Measurements from ENCODE around the gene ADAMTS17.

The ADAMTS17 gene

DNA sequence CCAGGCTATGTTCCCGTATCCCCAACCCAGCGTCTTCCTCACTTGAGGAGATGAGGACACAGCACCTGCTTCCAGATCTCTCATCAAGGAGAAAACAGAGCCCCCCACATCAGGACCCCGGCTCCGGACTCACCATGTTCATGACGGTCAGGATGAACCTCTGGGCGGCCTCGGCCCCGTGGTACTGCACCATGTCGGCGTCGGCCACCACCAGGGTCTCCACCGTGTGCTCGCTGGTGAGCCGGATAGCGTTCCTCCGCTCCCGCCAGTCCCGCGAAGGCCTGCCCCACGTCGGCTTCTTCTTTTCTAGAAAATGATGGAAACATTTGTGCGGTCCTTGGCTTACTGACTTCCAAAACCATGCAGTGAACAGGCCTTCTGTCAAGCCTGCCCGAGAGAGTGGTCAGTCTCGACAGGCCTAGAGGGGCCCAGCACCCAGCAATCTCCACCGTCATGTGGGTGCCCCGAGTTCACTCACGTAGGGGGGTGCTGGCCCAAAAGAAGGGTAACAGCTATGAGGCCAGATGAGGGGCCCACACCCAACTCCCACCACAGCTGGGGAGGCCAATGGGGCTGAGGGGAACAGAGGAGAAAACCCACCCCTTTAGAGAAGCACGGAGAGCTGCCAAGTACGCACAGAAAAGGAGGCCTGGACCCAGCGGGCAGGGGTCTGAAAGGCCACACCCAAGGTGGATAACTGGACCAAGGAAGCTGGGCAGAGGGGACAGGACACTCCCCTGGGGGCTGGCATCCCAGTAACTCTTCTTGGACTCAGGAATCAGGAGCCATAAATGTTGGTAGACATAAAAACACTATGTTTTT is 60.5 kb downstream of the ADAMTS17 start:
- no peaks in the 10 kb centered on the region for H3K4me1 ChIP-seq (ENCODE audit: insufficient read depth, low read length)
- H3K27ac ChIP-seq (ENCODE audit: low read length) = no peak overlapping the region
- no peaks in the 10 kb centered on the region for H3K27me3 ChIP-seq (ENCODE audit: insufficient read depth, low read length)

DNA sequence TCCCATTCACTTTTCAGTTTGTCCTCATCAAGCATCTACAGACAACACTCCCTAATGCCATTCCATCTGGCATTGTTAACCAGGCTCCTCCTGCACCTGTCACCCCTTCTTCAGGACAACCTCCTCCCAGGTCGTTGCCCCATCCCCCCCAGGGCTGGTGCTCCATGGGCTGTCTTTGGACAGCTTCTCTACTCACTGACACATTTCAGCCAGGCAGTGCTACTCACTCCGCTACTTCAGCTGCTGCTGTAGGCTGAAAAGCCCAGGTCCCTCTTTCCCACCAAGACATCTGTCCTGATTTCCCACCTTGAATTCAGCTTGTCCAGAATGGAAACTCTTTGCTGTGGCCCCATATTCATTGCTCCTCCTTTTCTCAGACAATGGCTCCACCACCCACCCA is 61.9 kb downstream of the ADAMTS17 start:
- no peak overlapping the region for H3K27ac ChIP-seq (ENCODE audit: low read length)
- H3K27me3 ChIP-seq (ENCODE audit: insufficient read depth, low read length) = no peaks in the 10 kb centered on the region
- H3K4me3 ChIP-seq (ENCODE audit: low read length) = no peak overlapping the region
- H3K9ac ChIP-seq (ENCODE audit: low read depth, low read length) = no peak overlapping the region
- no peaks in the 10 kb centered on the region for H3K4me1 ChIP-seq (ENCODE audit: insufficient read depth, low read length)
- no peaks in the 10 kb centered on the region for H3K36me3 ChIP-seq (ENCODE audit: insufficient read depth, low read depth, low read length)
- no peaks in the 10 kb centered on the region for H3K9me3 ChIP-seq (ENCODE audit: insufficient read depth, low read depth, low read length)

More for the DNA sequence above, 60.5 kb downstream of the ADAMTS17 start:
- H3K9ac ChIP-seq (ENCODE audit: low read depth, low read length) = no peak overlapping the region
- H3K36me3 ChIP-seq (ENCODE audit: insufficient read depth, low read depth, low read length) = no peaks in the 10 kb centered on the region
- H3K4me3 ChIP-seq (ENCODE audit: low read length) = no peak overlapping the region
- no peaks in the 10 kb centered on the region for H3K9me3 ChIP-seq (ENCODE audit: insufficient read depth, low read depth, low read length)

DNA sequence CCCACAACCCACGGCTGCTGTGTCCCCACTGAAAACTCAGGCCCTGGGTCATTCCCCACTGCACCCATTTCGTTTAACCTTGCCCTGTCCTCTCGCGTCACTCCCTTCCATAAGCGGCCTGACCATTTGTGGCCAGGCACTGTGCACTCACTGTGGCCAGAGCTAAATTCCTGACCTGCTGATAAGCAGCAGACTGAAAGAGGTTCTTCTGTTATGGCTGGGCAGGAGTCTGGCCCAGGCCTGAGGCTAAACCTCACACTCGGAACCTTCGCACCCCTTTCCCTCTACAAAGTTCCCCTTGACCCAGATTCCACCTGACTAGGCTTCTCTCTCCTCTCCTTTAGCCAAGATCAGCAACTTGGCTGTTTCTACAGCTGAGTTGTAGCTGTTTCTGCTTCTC is 62.3 kb downstream of the ADAMTS17 start:
- no peak overlapping the region for H3K4me3 ChIP-seq (ENCODE audit: low read length)
- H3K9ac ChIP-seq (ENCODE audit: low read depth, low read length) = no peak overlapping the region
- H3K36me3 ChIP-seq (ENCODE audit: insufficient read depth, low read depth, low read length) = no peaks in the 10 kb centered on the region
- H3K4me1 ChIP-seq (ENCODE audit: insufficient read depth, low read length) = no peaks in the 10 kb centered on the region
- no peak overlapping the region for H3K27ac ChIP-seq (ENCODE audit: low read length)
- no peaks in the 10 kb centered on the region for H3K9me3 ChIP-seq (ENCODE audit: insufficient read depth, low read depth, low read length)
- no peaks in the 10 kb centered on the region for H3K27me3 ChIP-seq (ENCODE audit: insufficient read depth, low read length)

DNA sequence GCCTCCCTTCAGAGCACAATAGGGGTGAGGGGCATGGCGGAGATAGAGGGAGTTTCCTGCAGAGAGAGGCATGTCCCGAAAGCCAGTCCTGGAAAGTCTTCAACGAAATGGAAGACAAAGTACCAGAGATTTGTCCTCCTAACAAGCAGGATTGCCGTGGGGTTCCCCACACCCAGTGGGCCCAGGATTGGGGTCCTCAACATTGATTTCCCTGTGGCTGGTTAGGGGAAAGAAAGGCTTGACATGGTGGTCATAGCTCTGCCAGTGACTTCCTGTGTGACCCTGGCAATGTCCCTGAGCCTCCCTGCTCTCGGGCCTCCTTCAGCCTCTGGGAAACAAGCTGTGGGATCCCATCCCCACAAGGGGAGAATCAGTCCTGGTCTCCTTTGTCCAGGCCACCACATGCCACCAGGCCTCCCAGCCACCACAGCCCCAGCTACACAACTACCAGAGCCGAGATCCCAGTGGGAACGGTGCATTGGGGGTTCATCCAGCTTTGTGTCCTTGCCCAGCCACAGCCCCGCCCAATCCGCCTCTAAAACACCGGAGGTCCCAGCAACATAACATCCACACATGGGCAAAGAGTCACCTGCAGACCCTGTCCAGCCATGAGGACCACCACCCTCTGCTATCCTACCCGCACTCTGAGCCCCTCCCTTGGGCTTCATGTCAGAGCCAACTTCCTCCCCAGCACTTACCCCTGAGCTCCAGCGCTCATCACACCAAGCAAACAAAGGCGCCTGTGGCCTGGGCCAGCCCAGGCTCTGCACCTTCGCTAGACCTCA is 63.0 kb downstream of the ADAMTS17 start:
- Histone ChIP-seq H3K9me3 (ENCODE audit: insufficient read depth, low read depth, low read length) (no peaks in the 10 kb centered on the region), H3K4me3 (ENCODE audit: low read length) (no peak overlapping the region)

DNA sequence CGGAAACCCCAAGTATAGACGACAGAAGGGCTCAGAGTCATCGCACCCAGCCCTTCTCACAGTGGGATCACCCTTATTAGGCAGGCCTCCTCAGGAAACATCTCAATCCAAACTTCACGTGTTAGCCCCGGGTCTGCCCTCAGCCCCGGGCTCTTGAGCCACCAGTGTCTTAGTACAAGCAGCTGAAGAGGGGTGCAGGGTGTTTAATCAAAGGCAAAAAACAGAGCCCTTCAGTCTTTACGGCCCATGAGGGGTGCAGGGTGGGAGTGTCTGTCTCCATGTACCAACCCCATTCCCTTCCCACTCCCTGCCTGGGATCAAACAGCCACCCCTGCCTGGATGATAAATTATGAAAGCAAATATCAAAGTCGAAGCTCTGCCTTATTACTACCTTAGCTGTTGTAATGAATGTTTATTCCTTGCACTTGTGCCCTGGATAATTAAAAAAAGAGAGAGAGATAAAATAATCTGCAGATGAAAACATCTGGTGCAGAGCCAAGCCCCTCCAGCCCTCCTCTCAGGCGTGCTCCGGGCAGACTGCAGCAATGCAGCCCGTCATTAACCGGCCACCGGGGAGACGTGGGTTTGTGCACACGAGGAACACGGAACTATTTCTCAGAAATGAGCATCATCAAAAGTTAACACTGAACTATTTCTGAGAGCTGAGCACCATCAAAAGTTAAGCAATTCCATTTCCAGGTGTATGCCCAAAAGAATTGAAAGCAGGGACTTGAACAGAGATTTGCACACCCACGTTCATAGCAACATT is 64.5 kb downstream of the ADAMTS17 start:
- Histone ChIP-seq H3K4me3 (ENCODE audit: low read length) (no peak overlapping the region), H3K9ac (ENCODE audit: low read depth, low read length) (no peak overlapping the region)

More for the DNA sequence above, 63.0 kb downstream of the ADAMTS17 start:
- no peaks in the 10 kb centered on the region for H3K27me3 ChIP-seq (ENCODE audit: insufficient read depth, low read length)
- H3K27ac ChIP-seq (ENCODE audit: low read length) = no peak overlapping the region
- no peaks in the 10 kb centered on the region for H3K36me3 ChIP-seq (ENCODE audit: insufficient read depth, low read depth, low read length)
- H3K4me1 ChIP-seq (ENCODE audit: insufficient read depth, low read length) = no peaks in the 10 kb centered on the region
- H3K9ac ChIP-seq (ENCODE audit: low read depth, low read length) = no peak overlapping the region

DNA sequence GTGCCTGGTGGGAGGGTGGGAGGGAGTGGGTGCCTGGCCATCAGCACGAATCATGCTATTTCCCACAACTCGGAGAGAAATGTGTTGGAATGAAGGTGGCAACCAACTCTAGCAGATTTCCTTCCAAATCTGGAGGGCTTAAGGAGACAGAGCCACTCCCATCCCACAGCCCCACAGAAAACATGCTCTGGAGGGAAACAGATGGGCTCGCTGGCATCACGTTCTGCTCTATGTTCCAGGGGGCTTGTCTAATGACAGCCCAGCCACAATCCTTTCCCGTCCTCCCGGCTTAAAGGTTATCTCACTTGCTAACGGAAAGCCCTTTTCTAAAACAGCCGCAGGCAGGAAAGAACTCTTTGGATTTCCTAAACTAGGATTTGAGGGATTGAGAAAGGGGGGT is 65.3 kb downstream of the ADAMTS17 start:
- Histone ChIP-seq H3K4me1 (ENCODE audit: insufficient read depth, low read length) (no peaks in the 10 kb centered on the region), H3K4me3 (ENCODE audit: low read length) (no peak overlapping the region), H3K36me3 (ENCODE audit: insufficient read depth, low read depth, low read length) (no peaks in the 10 kb centered on the region), H3K27me3 (ENCODE audit: insufficient read depth, low read length) (no peaks in the 10 kb centered on the region), H3K9ac (ENCODE audit: low read depth, low read length) (no peak overlapping the region), H3K27ac (ENCODE audit: low read length) (no peak overlapping the region), H3K9me3 (ENCODE audit: insufficient read depth, low read depth, low read length) (peaks cover 15% of the 10 kb centered on the region; the same call in 1 of the 2 replicates)

More for the DNA sequence above, 64.5 kb downstream of the ADAMTS17 start:
- Histone ChIP-seq H3K9me3 (ENCODE audit: insufficient read depth, low read depth, low read length) (peaks cover 13% of the 10 kb centered on the region; the same call in 1 of the 2 replicates), H3K4me1 (ENCODE audit: insufficient read depth, low read length) (no peaks in the 10 kb centered on the region), H3K27me3 (ENCODE audit: insufficient read depth, low read length) (no peaks in the 10 kb centered on the region), H3K36me3 (ENCODE audit: insufficient read depth, low read depth, low read length) (no peaks in the 10 kb centered on the region), H3K27ac (ENCODE audit: low read length) (no peak overlapping the region)

DNA sequence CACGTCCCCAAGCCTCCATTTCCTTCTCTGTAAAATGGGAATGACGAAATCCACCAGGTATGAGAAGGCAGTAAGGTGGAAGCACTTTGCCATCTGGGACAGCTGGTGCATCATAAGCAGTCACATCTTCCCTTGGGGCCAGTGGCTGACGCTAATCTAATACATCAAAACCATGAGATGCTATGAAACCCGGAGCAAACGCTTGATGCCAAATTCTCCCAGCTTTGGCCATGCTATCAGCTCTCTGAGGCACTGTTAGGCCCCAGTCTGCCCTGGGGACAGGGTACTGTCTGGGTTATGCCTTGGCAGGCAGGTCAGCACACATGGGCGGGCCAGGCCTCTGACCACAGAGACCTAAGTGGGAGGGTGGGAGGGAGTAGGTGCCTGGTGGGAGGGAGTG is 66.1 kb downstream of the ADAMTS17 start:
- H3K9me3 ChIP-seq (ENCODE audit: insufficient read depth, low read depth, low read length) = peaks cover 20% of the 10 kb centered on the region; the same call in 1 of the 2 replicates
- no peaks in the 10 kb centered on the region for H3K36me3 ChIP-seq (ENCODE audit: insufficient read depth, low read depth, low read length)
- no peak overlapping the region for H3K9ac ChIP-seq (ENCODE audit: low read depth, low read length)
- H3K27me3 ChIP-seq (ENCODE audit: insufficient read depth, low read length) = no peaks in the 10 kb centered on the region
- H3K27ac ChIP-seq (ENCODE audit: low read length) = no peak overlapping the region
- H3K4me1 ChIP-seq (ENCODE audit: insufficient read depth, low read length) = no peaks in the 10 kb centered on the region
- H3K4me3 ChIP-seq (ENCODE audit: low read length) = no peak overlapping the region

DNA sequence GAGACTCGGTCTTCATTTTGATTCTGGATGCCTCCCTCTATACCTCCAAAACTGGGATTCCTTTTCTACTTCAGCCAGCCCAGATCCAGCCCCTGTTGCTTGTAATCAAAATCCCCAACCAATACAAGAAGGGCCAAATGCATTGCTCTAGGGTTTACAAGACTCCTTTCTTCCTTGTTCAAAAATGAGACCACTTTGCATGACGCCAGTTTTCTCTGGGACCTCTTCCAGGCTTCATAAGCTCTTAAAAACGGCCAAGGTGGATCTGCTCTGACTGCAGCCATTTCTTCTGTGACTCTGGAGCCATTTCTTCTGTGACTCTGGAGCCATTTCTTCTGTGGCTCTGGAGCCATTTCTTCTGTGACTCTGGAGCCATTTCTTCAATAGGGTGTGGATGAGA is 71.9 kb downstream of the ADAMTS17 start:
- Histone ChIP-seq H3K27ac (ENCODE audit: low read length) (no peak overlapping the region), H3K36me3 (ENCODE audit: insufficient read depth, low read depth, low read length) (no peaks in the 10 kb centered on the region), H3K27me3 (ENCODE audit: insufficient read depth, low read length) (no peaks in the 10 kb centered on the region), H3K4me3 (ENCODE audit: low read length) (no peak overlapping the region), H3K9ac (ENCODE audit: low read depth, low read length) (no peak overlapping the region), H3K9me3 (ENCODE audit: insufficient read depth, low read depth, low read length) (peaks cover 23% of the 10 kb centered on the region), H3K4me1 (ENCODE audit: insufficient read depth, low read length) (no peaks in the 10 kb centered on the region)

DNA sequence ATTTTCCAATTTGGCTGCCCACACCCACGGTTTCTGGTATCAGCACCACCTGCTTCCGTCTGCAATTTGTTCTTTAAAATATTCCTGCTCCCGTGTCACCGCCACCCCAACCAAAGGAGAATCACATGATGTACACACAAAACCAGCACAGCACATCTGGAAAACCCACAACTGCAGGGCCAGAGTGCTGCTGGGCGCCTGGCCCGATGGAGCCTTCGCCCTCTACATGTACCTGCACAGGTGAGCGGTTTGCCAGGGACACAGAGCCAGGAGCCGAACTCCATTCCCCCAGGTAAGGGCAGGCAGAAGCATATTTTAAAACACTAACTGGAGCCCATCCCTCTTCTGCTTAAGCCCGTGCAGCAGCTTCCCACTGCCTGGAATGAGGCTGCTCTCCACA is 75.6 kb downstream of the ADAMTS17 start:
- H3K4me1 ChIP-seq (ENCODE audit: insufficient read depth, low read length) = no peaks in the 10 kb centered on the region
- no peak overlapping the region for H3K27ac ChIP-seq (ENCODE audit: low read length)
- H3K27me3 ChIP-seq (ENCODE audit: insufficient read depth, low read length) = no peaks in the 10 kb centered on the region
- no peak overlapping the region for H3K4me3 ChIP-seq (ENCODE audit: low read length)
- H3K36me3 ChIP-seq (ENCODE audit: insufficient read depth, low read depth, low read length) = no peaks in the 10 kb centered on the region
- H3K9ac ChIP-seq (ENCODE audit: low read depth, low read length) = no peak overlapping the region
- H3K9me3 ChIP-seq (ENCODE audit: insufficient read depth, low read depth, low read length) = peaks cover 8% of the 10 kb centered on the region

DNA sequence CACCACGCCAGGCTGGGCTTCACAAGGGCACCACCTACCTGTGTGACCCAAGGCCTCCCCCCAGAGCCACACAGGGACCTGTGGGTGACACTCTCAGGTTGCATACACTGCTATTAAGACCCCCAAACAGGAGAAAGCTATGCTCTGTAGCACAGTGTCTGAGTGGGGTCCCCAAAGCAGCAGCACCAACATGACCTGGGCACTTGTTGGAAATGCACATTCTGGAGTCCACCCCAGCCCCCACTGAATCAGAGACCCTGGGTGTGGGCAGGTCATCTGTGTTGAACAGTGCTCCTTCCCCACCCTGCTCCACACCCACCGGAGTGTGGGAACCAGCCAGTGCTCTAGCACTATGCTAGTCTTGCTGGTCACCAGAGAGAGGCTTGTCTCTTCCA is 76.1 kb downstream of the ADAMTS17 start:
- Histone ChIP-seq H3K4me3 (ENCODE audit: low read length) (no peak overlapping the region), H3K9me3 (ENCODE audit: insufficient read depth, low read depth, low read length) (peaks cover 3% of the 10 kb centered on the region), H3K27ac (ENCODE audit: low read length) (no peak overlapping the region)

DNA sequence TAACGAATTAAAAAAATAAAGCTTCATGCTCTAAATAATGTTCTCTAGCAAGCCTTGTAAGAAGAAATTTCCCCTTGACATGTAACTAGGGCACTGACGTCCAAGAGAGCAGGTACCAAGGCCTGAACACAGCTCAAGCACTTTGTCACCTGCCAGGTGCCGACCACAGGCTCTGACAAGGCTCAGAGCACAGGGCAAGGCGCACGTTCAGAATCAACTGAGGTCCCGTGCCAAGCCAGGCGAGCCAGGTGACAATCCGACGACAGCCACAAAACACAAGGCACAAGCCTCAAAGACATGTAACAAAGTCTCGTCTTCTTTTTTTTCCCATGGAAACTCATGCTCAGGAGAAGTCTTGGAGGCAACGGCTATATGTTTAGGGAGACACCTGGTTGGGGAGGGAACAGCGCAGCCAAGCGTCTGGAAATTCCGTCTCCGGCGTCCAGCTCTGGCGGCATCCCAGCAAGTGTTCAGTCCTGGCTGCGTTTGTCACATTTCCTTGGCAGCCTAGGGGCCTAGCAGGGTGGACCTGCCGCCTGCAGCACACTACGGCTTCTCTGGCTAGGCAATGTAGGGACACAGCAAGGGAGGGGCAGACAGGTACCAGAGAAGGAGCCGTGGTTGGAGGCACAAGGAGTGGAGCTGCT is 76.7 kb downstream of the ADAMTS17 start:
- Histone ChIP-seq H3K4me3 (ENCODE audit: low read length) (no peak overlapping the region), H3K27me3 (ENCODE audit: insufficient read depth, low read length) (no peaks in the 10 kb centered on the region), H3K27ac (ENCODE audit: low read length) (no peak overlapping the region), H3K9me3 (ENCODE audit: insufficient read depth, low read depth, low read length) (no peaks in the 10 kb centered on the region; the same call in 1 of the 2 replicates), H3K9ac (ENCODE audit: low read depth, low read length) (no peak overlapping the region), H3K36me3 (ENCODE audit: insufficient read depth, low read depth, low read length) (no peaks in the 10 kb centered on the region), H3K4me1 (ENCODE audit: insufficient read depth, low read length) (no peaks in the 10 kb centered on the region)

More for the DNA sequence above, 76.1 kb downstream of the ADAMTS17 start:
- Histone ChIP-seq H3K4me1 (ENCODE audit: insufficient read depth, low read length) (no peaks in the 10 kb centered on the region), H3K9ac (ENCODE audit: low read depth, low read length) (no peak overlapping the region), H3K36me3 (ENCODE audit: insufficient read depth, low read depth, low read length) (no peaks in the 10 kb centered on the region), H3K27me3 (ENCODE audit: insufficient read depth, low read length) (no peaks in the 10 kb centered on the region)
